Peyer's patch (tissue), 4 donors: ENCODE results near the gene ZBTB7A.

Experiments
- POLR2A ChIP-seq, 2 donors: fragments of 450-650 bp; IDR thresholded peaks; one replicate each; pipeline ENCODE4 v1.5.1; 2017; ENCODE audit warnings: antibody characterized with exemption in 2 of 2, mild to moderate bottlenecking in 2 of 2, moderate library complexity in 2 of 2
- TF ChIP-seq, protein P1 (sequence below), 6 experiments: fragments of 450-650 bp in 4 of 6; fragments of 200-600 bp in 2 of 6; sonication (generic) in 1 of 6; IDR thresholded peaks; one replicate each; pipeline ENCODE4 v1.5.1; 2017 to 2019; ENCODE audit warnings: antibody characterized with exemption in 6 of 6, mild to moderate bottlenecking in 3 of 6, moderate library complexity in 1 of 6

DNA sequence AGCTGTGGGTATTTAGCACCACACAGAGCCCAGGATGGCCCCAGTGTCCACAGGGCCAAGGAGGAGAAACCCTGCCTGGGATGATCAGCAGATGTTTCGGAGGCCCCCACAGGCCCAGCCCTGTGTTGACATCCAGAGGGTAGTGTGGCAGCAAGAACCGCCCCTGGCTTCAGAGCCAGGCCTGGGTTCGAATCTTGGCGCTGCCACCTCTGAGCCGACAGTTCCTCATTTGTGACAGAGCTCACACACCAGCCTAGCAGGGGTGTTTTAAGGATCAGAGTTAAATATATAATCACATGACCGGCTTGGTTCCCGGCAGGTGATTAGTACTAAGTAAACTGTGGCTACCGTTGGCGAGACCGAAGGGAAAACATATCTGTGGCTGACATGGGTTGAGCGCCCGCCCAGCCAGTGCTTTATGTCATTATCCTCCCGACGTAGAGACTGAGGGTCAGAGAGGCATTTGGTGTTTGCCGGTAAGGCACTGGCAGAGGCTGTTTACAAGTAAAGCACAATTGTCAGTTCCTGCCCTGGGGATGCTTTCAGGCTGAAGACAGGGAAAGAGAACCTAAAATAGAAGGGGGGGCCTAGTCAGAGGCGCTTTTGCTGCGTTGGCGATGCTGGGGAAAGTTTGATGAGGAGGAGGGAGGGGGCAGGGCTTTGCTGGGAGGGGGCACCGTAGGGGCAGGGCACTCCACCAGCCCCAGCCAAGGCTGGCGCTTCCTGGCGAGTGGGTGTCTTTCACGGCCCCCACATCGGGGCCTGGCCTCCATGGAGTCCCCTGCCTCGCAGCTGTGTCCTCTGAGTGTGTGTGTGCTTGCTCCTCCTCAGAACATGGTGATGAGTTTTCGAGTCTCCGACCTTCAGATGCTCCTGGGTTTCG, 54.4 kb downstream of the ZBTB7A start:
- TF ChIP-seq, protein P1, sequence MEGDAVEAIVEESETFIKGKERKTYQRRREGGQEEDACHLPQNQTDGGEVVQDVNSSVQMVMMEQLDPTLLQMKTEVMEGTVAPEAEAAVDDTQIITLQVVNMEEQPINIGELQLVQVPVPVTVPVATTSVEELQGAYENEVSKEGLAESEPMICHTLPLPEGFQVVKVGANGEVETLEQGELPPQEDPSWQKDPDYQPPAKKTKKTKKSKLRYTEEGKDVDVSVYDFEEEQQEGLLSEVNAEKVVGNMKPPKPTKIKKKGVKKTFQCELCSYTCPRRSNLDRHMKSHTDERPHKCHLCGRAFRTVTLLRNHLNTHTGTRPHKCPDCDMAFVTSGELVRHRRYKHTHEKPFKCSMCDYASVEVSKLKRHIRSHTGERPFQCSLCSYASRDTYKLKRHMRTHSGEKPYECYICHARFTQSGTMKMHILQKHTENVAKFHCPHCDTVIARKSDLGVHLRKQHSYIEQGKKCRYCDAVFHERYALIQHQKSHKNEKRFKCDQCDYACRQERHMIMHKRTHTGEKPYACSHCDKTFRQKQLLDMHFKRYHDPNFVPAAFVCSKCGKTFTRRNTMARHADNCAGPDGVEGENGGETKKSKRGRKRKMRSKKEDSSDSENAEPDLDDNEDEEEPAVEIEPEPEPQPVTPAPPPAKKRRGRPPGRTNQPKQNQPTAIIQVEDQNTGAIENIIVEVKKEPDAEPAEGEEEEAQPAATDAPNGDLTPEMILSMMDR (IDR thresholded peaks at IDR 0.05), result no peak
- no peak for TF ChIP-seq POLR2A (IDR thresholded peaks at IDR 0.05)
